Measurements from ENCODE around the gene ZMIZ1.

Gene ZMIZ1

DNA sequence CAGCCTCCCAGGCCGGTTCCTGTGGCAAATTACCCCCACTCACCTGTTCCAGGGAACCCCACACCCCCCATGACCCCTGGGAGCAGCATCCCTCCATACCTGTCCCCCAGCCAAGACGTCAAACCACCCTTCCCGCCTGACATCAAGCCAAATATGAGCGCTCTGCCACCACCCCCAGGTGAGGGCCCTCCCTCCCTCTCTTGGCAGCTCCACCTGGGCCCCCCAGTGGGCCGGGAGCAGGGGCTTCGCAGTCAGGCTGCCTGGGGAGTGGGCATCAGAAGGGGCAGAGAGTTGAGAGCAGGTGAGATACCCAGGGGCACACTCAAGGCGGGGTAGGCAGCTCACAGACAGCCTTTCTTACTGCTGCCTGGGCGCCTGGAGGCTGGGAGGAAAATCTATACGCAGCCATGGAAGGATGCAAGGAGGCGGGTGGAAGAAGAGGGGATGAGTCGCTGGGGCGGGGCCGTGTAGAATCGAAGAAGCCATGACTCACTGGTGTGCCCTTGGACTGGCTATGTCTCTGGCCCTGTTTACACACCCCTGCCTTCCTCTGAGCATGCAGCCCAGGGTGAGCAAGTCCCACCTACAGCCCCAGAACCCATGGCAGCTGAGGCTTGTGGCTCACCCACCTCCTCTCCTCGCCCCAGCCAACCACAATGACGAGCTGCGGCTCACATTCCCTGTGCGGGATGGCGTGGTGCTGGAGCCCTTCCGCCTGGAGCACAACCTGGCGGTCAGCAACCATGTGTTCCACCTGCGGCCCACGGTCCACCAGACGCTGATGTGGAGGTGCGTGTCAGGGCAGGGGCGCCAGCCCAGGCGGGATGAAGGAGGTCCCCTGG is 229.9 kb downstream of the ZMIZ1 start:
- DNase-seq, result no peak

DNA sequence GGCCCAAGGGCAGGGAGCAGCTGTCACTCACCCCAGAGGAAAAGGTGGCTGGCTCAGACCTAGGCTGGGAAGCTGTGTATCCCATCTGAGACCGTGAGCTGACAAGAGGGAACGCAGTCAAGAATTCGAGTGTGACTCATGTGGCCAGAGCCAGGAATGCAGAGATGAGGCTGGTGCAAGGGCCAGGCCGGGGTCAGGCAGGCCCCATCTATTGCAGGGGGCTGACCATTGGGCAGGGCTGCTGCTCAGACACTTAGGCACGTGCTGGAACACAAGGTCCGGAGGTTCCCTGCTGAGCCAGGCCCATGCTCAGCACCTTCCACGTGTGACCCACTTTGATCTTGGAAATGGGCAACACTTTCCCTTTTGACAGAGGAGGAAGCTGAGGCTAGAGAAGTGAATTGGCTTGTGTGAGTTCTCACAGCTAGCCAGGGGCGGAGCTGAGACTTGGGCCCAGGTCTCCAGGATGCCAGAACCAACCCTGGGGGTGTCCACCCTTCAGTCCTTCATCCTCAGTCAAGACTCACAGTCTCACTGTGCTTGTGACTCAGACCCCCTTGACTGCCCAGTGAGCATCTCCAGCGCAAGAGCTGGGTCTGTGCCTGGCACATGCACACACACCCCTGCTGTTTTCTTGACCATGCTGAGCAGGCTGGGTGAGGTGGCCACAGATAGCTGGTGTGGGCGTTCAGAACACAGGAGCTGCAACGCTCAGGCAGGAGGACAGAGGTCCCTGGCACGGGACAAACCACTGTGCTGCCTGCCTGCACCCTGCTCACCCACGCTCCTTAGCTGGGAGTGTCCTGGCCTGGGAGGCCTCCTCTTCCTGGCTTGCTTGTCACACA is 230.9 kb downstream of the ZMIZ1 start:
- DNase-seq, result no peak

DNA sequence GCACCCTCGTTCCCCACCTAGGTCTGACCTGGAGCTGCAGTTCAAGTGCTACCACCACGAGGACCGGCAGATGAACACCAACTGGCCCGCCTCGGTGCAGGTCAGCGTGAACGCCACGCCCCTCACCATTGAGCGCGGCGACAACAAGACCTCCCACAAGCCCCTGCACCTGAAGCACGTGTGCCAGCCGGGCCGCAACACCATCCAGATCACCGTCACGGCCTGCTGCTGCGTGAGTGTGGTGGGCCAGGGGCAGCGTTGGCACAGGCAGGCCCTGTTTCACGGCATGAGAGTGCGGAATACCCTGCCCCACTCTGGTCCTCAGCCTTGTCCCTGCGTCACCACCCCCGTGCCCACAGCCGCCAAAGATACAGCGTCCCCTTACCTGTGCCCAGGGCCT is 231.9 kb downstream of the ZMIZ1 start:
- DNase-seq, result no peak

DNA sequence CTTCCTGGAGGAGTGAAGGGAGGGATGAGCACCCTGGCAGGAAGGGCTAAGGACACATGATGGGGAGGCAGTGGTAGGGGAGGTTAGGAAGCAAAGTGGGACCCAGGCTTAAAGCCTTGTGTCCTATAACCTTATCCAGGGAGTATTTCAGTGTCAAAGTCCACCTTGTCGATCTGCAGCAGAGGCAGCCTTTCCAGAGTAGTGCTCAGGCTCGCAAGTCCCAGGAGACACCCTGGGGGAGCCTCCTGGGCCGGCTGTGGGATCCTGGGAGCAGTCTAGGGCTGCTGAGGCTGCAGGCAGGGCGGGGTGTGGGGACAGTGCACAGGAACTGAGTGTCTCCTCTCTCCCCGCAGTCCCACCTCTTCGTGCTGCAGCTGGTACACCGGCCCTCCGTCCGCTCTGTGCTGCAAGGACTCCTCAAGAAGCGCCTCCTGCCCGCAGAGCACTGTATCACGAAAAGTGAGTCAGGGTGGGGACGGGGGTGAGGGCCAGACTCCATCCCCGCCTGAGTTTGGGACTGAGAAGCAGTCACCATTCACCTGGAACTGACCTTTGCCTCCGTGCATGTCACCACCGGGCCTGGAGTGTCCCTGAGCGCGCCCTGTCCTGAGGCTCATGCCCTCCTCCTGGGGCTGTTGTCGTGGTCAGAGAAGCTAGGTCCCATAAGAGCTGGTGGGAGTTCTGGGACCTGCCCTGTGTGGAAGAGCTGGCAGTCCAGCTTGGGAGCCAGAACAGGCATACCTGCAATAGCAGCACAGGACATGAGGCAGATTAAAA is 233.2 kb downstream of the ZMIZ1 start:
- no peak for DNase-seq

- no peak for DNase-seq
Observed at GRCh38 chr10:79303631-79304478, 235.1 kb downstream of the ZMIZ1 start.

DNA sequence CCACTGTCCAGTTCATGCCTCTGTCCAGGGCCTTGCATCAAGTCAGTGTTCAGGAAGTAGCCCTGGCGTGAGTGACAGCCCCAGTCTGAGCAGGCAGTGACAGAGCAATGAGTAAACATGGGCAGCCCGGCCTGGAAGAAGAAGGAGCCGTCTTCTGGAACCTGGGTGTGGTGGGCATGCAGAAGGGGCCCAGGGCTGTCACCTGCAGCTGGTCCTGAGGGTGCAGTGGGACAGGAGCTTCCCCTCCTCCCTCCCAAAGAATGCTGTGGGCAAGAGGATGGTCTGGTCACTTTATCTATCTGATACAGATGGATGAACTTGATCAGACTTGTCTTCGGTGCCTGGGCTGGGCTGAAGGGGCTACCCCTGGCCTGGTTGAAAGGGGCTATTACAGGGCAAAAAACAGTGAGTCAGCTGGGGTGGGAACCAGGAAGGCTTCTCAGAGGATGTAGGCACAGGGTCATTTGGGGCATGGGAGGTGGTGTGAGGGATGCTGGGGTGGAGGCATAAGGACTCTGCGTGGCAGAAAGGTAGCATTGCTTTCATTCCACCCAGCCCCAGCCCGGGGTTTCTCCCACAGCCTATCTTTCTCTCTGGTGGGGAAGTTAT is 235.8 kb downstream of the ZMIZ1 start:
- DNase-seq, result no peak

GRCh38 chr10:79305515-79305914 is 236.7 kb downstream of the ZMIZ1 start:
- DNase-seq, result no peak

DNA sequence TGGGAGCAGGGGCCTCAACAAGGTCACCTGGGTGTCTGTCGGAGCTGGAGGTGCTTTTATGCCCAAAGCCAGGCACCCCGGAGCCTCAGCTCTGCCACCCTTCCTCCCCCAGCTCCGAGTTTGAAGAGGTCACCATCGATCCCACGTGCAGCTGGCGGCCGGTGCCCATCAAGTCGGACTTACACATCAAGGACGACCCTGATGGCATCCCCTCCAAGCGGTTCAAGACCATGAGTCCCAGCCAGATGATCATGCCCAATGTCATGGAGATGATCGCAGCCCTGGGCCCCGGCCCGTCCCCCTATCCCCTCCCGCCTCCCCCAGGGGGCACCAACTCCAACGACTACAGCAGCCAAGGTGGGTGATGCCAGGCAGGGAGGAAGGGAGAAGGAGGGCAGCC is 237.2 kb downstream of the ZMIZ1 start:
- no peak for DNase-seq

GRCh38 chr10:79306644-79307220 is 238.0 kb downstream of the ZMIZ1 start:
- no peak for DNase-seq

DNA sequence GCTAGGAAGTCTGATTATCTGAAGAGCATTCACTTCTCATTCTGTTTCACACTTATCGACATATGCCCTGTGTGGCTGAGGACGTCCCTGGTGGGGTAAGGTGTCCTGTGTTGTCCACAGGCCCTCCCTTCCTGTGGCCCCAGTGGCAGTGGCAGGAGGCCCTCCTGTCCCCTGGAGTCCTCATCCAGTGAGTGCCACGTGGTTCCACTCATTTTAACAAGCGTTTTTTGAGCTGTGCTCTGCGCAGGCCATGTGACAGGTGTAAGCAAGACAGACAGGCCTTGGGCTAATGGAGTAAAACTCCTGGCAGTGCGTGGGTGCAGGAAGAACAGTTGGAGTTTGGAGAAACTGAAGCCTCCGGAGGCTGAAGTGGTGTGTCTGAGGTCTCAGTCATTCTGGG is 239.2 kb downstream of the ZMIZ1 start:
- no peak for DNase-seq

- no peak for DNase-seq
Observed at GRCh38 chr10:79308969-79309665, 240.4 kb downstream of the ZMIZ1 start.

- no peak for DNase-seq
Observed at GRCh38 chr10:79310200-79310865, 241.6 kb downstream of the ZMIZ1 start.

GRCh38 chr10:79310911-79311573 is 242.3 kb downstream of the ZMIZ1 start:
- no peak for DNase-seq

DNA sequence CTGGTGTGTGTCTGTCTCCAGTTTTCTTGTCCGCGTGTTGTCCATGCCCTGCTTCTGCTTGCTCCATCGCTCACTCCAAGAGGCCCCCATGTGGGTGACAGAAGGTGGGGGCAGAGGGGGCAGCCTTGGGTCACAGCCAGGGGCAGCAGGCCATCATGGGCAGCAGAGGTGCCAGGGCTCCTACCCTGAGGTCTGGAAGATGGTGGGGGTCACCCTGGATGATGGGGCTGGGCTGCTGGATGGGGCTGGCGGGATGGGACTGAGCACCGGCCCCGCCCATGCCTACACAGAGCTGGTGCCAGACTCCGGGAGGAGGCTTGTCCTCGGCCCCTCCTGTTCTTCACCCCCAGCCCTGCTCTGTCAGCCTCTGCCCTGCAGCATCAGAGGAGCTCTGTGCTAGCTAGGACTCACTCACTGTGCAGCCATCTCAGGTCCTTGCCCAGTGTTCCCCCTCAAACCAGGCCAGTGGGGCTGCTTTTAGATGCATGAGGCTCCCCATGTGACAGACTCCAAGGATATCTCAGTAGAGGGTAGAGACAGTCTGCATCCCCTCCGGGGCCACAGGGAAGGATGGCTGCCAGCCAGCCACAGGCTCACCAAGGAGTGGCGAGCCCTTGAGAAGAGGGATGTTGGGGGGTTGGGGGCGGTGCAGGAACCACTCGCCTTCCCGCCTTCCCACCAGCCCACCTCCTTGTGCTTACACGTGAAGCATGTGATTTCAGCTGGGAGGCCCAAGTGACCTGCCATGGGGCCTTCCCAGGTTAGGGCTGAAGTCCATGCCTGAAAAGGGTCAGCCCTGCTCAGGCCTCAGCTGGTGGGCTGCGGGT is 243.0 kb downstream of the ZMIZ1 start:
- no peak for DNase-seq

GRCh38 chr10:79312601-79313187 is 243.9 kb downstream of the ZMIZ1 start:
- no peak for DNase-seq

DNA sequence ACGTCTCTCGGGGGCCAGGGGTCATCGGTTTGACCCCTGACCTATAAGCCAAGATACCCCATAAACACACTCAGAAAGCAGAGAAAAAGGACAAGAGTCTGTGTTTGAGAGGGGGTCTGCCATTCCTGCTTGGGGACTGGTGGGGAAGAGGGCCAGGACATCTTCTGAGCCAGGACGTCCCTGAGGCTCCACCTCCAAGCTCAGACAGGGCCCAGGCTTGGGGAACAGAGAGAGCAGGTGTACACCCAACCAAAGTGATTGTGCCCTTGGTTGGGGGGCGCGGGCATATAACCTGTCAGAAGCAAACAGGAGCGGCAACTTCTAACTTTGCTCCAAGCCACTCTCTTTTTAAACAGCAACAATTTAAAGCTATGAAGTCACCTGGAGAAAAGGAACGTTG is 244.6 kb downstream of the ZMIZ1 start:
- no peak for DNase-seq

GRCh38 chr10:79313911-79314439 is 245.2 kb downstream of the ZMIZ1 start:
- DNase-seq, result no peak
